Fibroblast of skin of scalp (primary cell): Measurements from ENCODE around the gene OR2F2. TPM values are rescaled to one million over a fixed set of nuclear protein-coding genes. Genes with fewer than 3 reads are reported as not detected.

Experiments used
- DNase-seq: peaks from one replicate; pipeline ENCODE4 v3.0.0-alpha.2; 2013
- polyA plus RNA-seq, 2 experiments: library from polyadenylated mRNA; unstranded; fragments of 120-200 nt; gene quantifications; one replicate each; pipeline ENCODE4 v1.2.1, GENCODE V29; 2013; ENCODE audit not compliant: insufficient read length in 2 of 2

The OR2F2 gene
- polyA plus RNA-seq (2013, experiment 1 of 2; ENCODE audit: insufficient read length) = not detected
- polyA plus RNA-seq (2013, experiment 2 of 2; ENCODE audit: insufficient read length) = not detected

- DNase-seq = peak; percentile 82
These were observed at the start of gene OR2F2 for GRCh38 chr7:143934526-143935325. OR2F2 (plus strand) TSS chr7:143935233; CDS start chr7:143935233, 0 bp downstream.

- DNase-seq = no peak
These were observed 49.1 kb upstream of the OR2F2 start for GRCh38 chr7:143885951-143886350.

- no peak for DNase-seq
These were observed 48.1 kb upstream of the OR2F2 start for GRCh38 chr7:143886826-143887477.

GRCh38 chr7:143889068-143889467, 46.0 kb upstream of the OR2F2 start:
- no peak for DNase-seq

- no peak for DNase-seq
These were observed 44.5 kb upstream of the OR2F2 start for GRCh38 chr7:143890558-143890957.

GRCh38 chr7:143891457-143891856, 43.6 kb upstream of the OR2F2 start:
- no peak for DNase-seq

- peak; percentile 42 for DNase-seq
These were observed 42.3 kb upstream of the OR2F2 start for GRCh38 chr7:143892527-143893300.

- DNase-seq = no peak
These were observed 38.4 kb upstream of the OR2F2 start for GRCh38 chr7:143896667-143897066.

GRCh38 chr7:143898810-143899209, 36.2 kb upstream of the OR2F2 start:
- no peak for DNase-seq

GRCh38 chr7:143900230-143900766, 34.7 kb upstream of the OR2F2 start:
- DNase-seq = no peak

GRCh38 chr7:143901332-143901667, 33.7 kb upstream of the OR2F2 start:
- no peak for DNase-seq

- peak; percentile 95 for DNase-seq
These were observed 33.2 kb upstream of the OR2F2 start, which contains the start of gene TCAF1 for GRCh38 chr7:143901668-143902331. TCAF1 (minus strand) TSS chr7:143902176; CDS start chr7:143876608, 25,568 bp downstream.

- DNase-seq = no peak
These were observed 32.6 kb upstream of the OR2F2 start for GRCh38 chr7:143902332-143902899.

GRCh38 chr7:143905509-143905908, 29.5 kb upstream of the OR2F2 start:
- DNase-seq = no peak

GRCh38 chr7:143906151-143906550, 28.9 kb upstream of the OR2F2 start:
- DNase-seq = no peak

- DNase-seq = no peak
These were observed 28.1 kb upstream of the OR2F2 start for GRCh38 chr7:143906895-143907294.

GRCh38 chr7:143908120-143908519, 26.9 kb upstream of the OR2F2 start:
- DNase-seq = no peak

- DNase-seq = no peak
These were observed 25.2 kb upstream of the OR2F2 start for GRCh38 chr7:143909863-143910262.

GRCh38 chr7:143910473-143911248, 24.4 kb upstream of the OR2F2 start:
- no peak for DNase-seq

GRCh38 chr7:143913945-143914615, 21.0 kb upstream of the OR2F2 start:
- no peak for DNase-seq
